ENCODE measurements around the gene ISM2.

DNA sequence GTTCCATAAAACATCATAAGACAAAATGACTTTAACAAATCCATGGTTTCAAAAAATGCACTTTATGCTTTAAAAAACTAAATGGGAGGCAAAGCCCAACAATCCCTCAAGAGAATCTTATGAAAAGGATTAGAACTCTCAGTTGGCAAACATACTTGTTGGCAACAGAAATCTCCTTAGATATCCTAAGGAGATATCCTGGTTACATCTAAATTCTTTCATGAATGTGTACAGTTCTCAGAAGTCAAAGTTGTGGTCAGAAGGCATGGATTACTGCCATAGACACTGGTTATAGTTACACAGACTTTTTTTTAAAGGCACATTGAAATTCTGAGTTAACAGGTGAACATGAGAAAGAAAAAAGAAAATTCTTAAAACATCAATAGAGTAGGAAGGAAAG, 17.5 kb upstream of the ISM2 start:
- no peak for TF ChIP-seq POLR2A (IDR thresholded peaks at IDR 0.05)
- TF ChIP-seq, protein P1, sequence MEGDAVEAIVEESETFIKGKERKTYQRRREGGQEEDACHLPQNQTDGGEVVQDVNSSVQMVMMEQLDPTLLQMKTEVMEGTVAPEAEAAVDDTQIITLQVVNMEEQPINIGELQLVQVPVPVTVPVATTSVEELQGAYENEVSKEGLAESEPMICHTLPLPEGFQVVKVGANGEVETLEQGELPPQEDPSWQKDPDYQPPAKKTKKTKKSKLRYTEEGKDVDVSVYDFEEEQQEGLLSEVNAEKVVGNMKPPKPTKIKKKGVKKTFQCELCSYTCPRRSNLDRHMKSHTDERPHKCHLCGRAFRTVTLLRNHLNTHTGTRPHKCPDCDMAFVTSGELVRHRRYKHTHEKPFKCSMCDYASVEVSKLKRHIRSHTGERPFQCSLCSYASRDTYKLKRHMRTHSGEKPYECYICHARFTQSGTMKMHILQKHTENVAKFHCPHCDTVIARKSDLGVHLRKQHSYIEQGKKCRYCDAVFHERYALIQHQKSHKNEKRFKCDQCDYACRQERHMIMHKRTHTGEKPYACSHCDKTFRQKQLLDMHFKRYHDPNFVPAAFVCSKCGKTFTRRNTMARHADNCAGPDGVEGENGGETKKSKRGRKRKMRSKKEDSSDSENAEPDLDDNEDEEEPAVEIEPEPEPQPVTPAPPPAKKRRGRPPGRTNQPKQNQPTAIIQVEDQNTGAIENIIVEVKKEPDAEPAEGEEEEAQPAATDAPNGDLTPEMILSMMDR (IDR thresholded peaks at IDR 0.05), result no peak
